HepG2 (cell line): ENCODE measurements around the gene MYO1E. TPM values are rescaled to one million over a fixed set of nuclear protein-coding genes. Genes with fewer than 3 reads are reported as not detected.

ENCODE experiments used
- ATAC-seq: fragments of 200-7000 bp; cut with Tn5 transposase; 3 replicates; pipeline ENCODE4 v1.9.1; 2020; ENCODE audit warnings: mild to moderate bottlenecking, moderate library complexity
- BruUV-seq: library from RNA; stranded (reverse); fragments of 400-500 nt; replicated peaks from 2 replicates; lab custom pipeline; 2021; lab: Mats Ljungman, UMichigan
- CTCF ChIA-PET: fragments of 300-600 bp; formaldehyde crosslinking; extraction: SDS; loops from one replicate; lab custom pipeline; 2021; ENCODE audit warnings: low total read pairs, inconsistent platforms, low intra/inter-chr PET ratio; lab: Yijun Ruan, JAX
- POLR2A ChIA-PET: fragments of 350-600 bp; sonication (Branson Sonifier 250); formaldehyde crosslinking; loops from one replicate; lab custom pipeline; 2020; ENCODE audit warnings: antibody characterized with exemption, inconsistent platforms; lab: Yijun Ruan, JAX
- DNase-seq: peaks from one replicate; pipeline ENCODE4 v3.0.0-alpha.2; 2015; ENCODE audit warnings: low spot score
- FAIRE-seq: peaks from 3 replicates; lab custom pipeline; 2011; peaks lifted over from hg19 to GRCh38; lab: Jason Lieb, UNC
- H2AFZ ChIP-seq: one replicate; pipeline ENCODE4 v1.6.1; 2011; ENCODE audit warnings: low read length, inconsistent platforms
- H3K27ac ChIP-seq: fragments of 300-600 bp; 3 replicates; pipeline ENCODE4 v1.8.0; 2011; ENCODE audit warnings: mixed run types, mild to moderate bottlenecking, mixed read lengths, low read length, inconsistent platforms; ENCODE audit not compliant: insufficient read depth; ENCODE audit errors: extremely low read length
- H3K27me3 ChIP-seq, 2 experiments: fragments of 200-600 bp in 1 of 2; 2 replicates in 1 of 2; 3 replicates in 1 of 2; pipeline versions ENCODE4 v1.6.0 to v1.8.0; 2011; ENCODE audit warnings: low read length in 2 of 2, mild to moderate bottlenecking in 2 of 2, moderate library complexity in 2 of 2, inconsistent platforms in 1 of 2; ENCODE audit not compliant: insufficient read depth in 2 of 2, control insufficient read depth in 1 of 2
- H3K36me3 ChIP-seq, 2 experiments: fragments of 200-600 bp in 1 of 2; replicated peaks in 1 of 2; 2 replicates in 1 of 2; 3 replicates in 1 of 2; pipeline versions ENCODE4 v1.5.1 to v1.8.0; 2011; ENCODE audit warnings: low read length in 2 of 2, inconsistent platforms in 1 of 2; ENCODE audit not compliant: insufficient read depth in 2 of 2, control insufficient read depth in 1 of 2
- H3K4me1 ChIP-seq: 2 replicates; pipeline ENCODE4 v1.5.1; 2012; ENCODE audit warnings: low read length, inconsistent platforms; ENCODE audit not compliant: insufficient read depth
- H3K4me2 ChIP-seq: 2 replicates; pipeline ENCODE4 v1.6.0; 2011; ENCODE audit warnings: low read depth, low read length, inconsistent platforms
- H3K4me3 ChIP-seq, 3 experiments: fragments of 200-600 bp in 1 of 3; sonication (generic), shearing (Covaris generic) in 1 of 3; replicated peaks in 1 of 3; 2 replicates each; pipeline ENCODE4 v1.5.1; 2011 to 2016; ENCODE audit warnings: low read length in 3 of 3, inconsistent platforms in 2 of 3, low read depth in 2 of 3, mild to moderate bottlenecking in 2 of 3, control low read depth in 1 of 3, mixed read lengths in 1 of 3; ENCODE audit not compliant: insufficient read depth in 1 of 3
- H3K79me2 ChIP-seq: one replicate; pipeline ENCODE4 v1.6.1; 2011; ENCODE audit warnings: low read length, inconsistent platforms; ENCODE audit not compliant: insufficient read depth
- H3K9ac ChIP-seq: 2 replicates; pipeline ENCODE4 v1.6.0; 2011; ENCODE audit warnings: mild to moderate bottlenecking, low read depth, low read length, inconsistent platforms; ENCODE audit not compliant: insufficient read depth
- H3K9me3 ChIP-seq: 2 replicates; pipeline ENCODE4 v1.5.1; 2012; ENCODE audit warnings: mild to moderate bottlenecking, low read length
- H4K20me1 ChIP-seq: 2 replicates; pipeline ENCODE4 v1.6.0; 2011; ENCODE audit warnings: inconsistent platforms, mild to moderate bottlenecking, low read length, moderate library complexity; ENCODE audit not compliant: insufficient read depth
- HNRNPLL ChIP-seq: fragments of 200-400 bp; formaldehyde crosslinking; IDR thresholded peaks from 2 replicates; pipeline ENCODE4 v1.6.1; 2017; ENCODE audit warnings: mild to moderate bottlenecking, low read depth, low read length; ENCODE audit not compliant: poor library complexity, severe bottlenecking
- KIAA2018 ChIP-seq: sonication (generic); formaldehyde crosslinking; IDR thresholded peaks from 2 replicates; pipeline ENCODE4 v1.5.0; 2020; ENCODE audit warnings: mild to moderate bottlenecking, missing genetic modification reagents, borderline replicate concordance
- MAFK ChIP-seq, 2 experiments: IDR thresholded peaks in 1 of 2; conservative IDR thresholded peaks in 1 of 2; 2 replicates each; pipeline ENCODE4 v1.6.1; 2011; ENCODE audit warnings: improper control_type of control experiment in 2 of 2, low read length in 2 of 2
- NRL ChIP-seq: sonication (generic); formaldehyde crosslinking; IDR thresholded peaks from 2 replicates; pipeline ENCODE4 v1.5.0; 2020; ENCODE audit warnings: missing genetic modification reagents, mild to moderate bottlenecking, moderate library complexity, borderline replicate concordance
- STAT5B ChIP-seq: sonication (generic); formaldehyde crosslinking; IDR thresholded peaks from 2 replicates; pipeline ENCODE4 v1.4.0; 2020; ENCODE audit warnings: missing genetic modification reagents
- WGBS: methylation state at CpG from one replicate; pipeline ENCODE4 v1.1.6; 2017; ENCODE audit warnings: low lambda C conversion rate; 5-methylcytosine and 5-hydroxymethylcytosine counted together
- in situ Hi-C: cut with HindIII; loops from 2 replicates; pipeline ENCODE4 v1.10.0; 2017; ENCODE audit warnings: low pct_unique_long_range_greater_than_20kb; ENCODE audit not compliant: extremely low pct_ligation_motif_present
- intact Hi-C: fragments of 100-400 bp; cut with micrococcal nuclease; formaldehyde crosslinking; loops from one replicate; pipeline ENCODE4 v1.10.0; 2022; ENCODE audit not compliant: unreplicated experiment
- polyA plus RNA-seq, 8 experiments: library from polyadenylated mRNA; depleted of rRNA in 3 of 8; stranded (reverse) in 7 of 8; unstranded in 1 of 8; fragments of >200 nt; fragmentation: Illumina TruSeq in 4 of 8; extraction: Trizol in 4 of 8; gene quantifications; 2 replicates each; pipeline versions ENCODE4 v1.2.1 to v1.2.3, GENCODE V29; 2011 to 2016; ENCODE audit warnings: low read depth in 4 of 8, missing spikeins in 1 of 8, mixed read lengths in 1 of 8; ENCODE audit not compliant: insufficient read depth in 1 of 8
- total RNA-seq, 5 experiments: library from RNA; depleted of rRNA; stranded (reverse); fragments of >200 nt; fragmentation: Illumina TruSeq; extraction: Trizol; gene quantifications; 2 replicates each; pipeline ENCODE4 v1.2.3, GENCODE V29; 2016; ENCODE audit warnings: low read depth in 1 of 5
- TF ChIP-seq, protein P1 (sequence below): sonication (generic); formaldehyde crosslinking; IDR thresholded peaks from 2 replicates; pipeline ENCODE4 v1.4.0; 2020; ENCODE audit warnings: missing genetic modification reagents

MYO1E gene
- total and polyA plus RNA-seq, 2 of the 13 experiments (the other 11 are each of a cell fraction or from before 2014, with no cell fraction given), result 15.7 to 25.1 TPM

DNA sequence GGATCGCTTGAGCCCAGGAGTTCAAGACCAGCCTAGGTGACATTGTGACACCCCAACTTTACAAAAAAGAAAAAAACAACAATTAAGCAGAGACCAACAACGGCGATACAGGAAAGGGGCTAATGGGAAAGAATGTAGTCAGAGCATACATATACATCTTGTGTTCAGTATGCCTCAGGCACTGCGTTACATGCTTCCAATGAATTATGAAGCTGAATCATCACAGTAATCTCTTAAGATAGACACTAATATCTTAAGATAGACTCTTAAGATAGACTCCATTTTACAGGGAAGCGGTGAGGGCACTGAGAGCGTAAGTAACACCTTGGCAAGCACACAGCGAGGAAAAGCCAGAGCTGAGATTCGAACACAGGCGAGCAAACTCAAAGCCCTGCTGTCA lies 172.1 kb downstream of the MYO1E start (continued):
- TF ChIP-seq NRL, result no peak
- TF ChIP-seq STAT5B, result no peak
- TF ChIP-seq HNRNPLL, result no peak
- TF ChIP-seq, all 625 proteins: peak for 0

- no peak overlapping the region for H2AFZ ChIP-seq
- no peak for ATAC-seq
- FAIRE-seq, result no peak
- no TSS peak for BruUV-seq
- peaks cover 11 to 27% of the 10 kb centered on the region in 2 experiments for H3K36me3 ChIP-seq
- TF ChIP-seq KIAA2018 (CRISPR knock-in tag) (no peak), MAFK (conservative IDR thresholded peaks at IDR 0.05 in 1 of 2, IDR thresholded peaks at IDR 0.05 in 1 of 2; ENCODE audit: low read length in 2 of 2) (0 out of 4 replicates have a peak, but pooled peaks of 1 of the 2 experiments have one; percentile 7)
- TF ChIP-seq, protein P1, sequence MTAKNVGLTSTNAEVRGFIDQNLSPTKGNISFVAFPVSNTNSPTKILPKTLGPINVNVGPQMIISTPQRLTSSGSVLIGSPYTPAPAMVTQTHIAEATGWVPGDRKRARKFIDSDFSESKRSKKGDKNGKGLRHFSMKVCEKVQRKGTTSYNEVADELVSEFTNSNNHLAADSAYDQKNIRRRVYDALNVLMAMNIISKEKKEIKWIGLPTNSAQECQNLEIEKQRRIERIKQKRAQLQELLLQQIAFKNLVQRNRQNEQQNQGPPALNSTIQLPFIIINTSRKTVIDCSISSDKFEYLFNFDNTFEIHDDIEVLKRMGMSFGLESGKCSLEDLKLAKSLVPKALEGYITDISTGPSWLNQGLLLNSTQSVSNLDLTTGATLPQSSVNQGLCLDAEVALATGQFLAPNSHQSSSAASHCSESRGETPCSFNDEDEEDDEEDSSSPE, result no peak
- H3K27me3 ChIP-seq, result no peaks in the 10 kb centered on the region
- no peaks in the 10 kb centered on the region for H3K4me1 ChIP-seq
- POLR2A ChIA-PET, result no interaction called here
- H3K79me2 ChIP-seq, result no peaks in the 10 kb centered on the region
- DNase-seq, result no peak
- no peak overlapping the region for H3K4me2 ChIP-seq
- no peaks in the 10 kb centered on the region for H3K9me3 ChIP-seq
- H3K9ac ChIP-seq, result no peak overlapping the region
- no peak overlapping the region for H3K4me3 ChIP-seq
- no peak overlapping the region for H3K27ac ChIP-seq
- H4K20me1 ChIP-seq, result no peaks in the 10 kb centered on the region
- CTCF ChIA-PET, result no interaction called here
- intact Hi-C loops, result no loop called here
- 95% methylated on average over 10 of the region's 10 CpGs for WGBS
- in situ Hi-C loops, result no loop called here
Measured at GRCh38 chr15:59199626-59200465, 172.8 kb downstream of the MYO1E start.
